SK-N-SH treated with all-trans-retinoic acid at 6 μM for 48 hours (cell line): ENCODE measurements around the gene GPC6.

Experiments used
- ATAC-seq: fragments of 200-7000 bp; cut with Tn5 transposase; 3 replicates; pipeline ENCODE4 v1.9.1; 2020; ENCODE audit warnings: mild to moderate bottlenecking, moderate library complexity
- ARNTL ChIP-seq: fragments of 450-650 bp; formaldehyde crosslinking; IDR thresholded peaks from 2 replicates; pipeline ENCODE4 v1.5.0; 2020; ENCODE audit warnings: low read depth, mild to moderate bottlenecking, moderate library complexity, borderline replicate concordance
- BACH2 ChIP-seq: fragments of 250-450 bp; sonication (Bioruptor Pico); IDR thresholded peaks from 2 replicates; pipeline ENCODE4 v1.9.0; 2021; ENCODE audit warnings: mild to moderate bottlenecking, borderline replicate concordance
- CSDC2 ChIP-seq: fragments of 250-450 bp; sonication (Bioruptor Pico); IDR thresholded peaks from 2 replicates; pipeline ENCODE4 v1.5.0; 2020; ENCODE audit warnings: mild to moderate bottlenecking, moderate library complexity
- ESRRG ChIP-seq: fragments of 250-450 bp; sonication (Bioruptor Pico); IDR thresholded peaks from 2 replicates; pipeline ENCODE4 v1.6.1; 2021; ENCODE audit warnings: mild to moderate bottlenecking
- GLIS3 ChIP-seq: fragments of 250-450 bp; sonication (Bioruptor Pico); IDR thresholded peaks from 2 replicates; pipeline ENCODE4 v1.5.0; 2020; ENCODE audit warnings: mild to moderate bottlenecking, moderate library complexity
- ISL1 ChIP-seq: fragments of 250-450 bp; sonication (Bioruptor Pico); IDR thresholded peaks from 2 replicates; pipeline ENCODE4 v2.1.2; 2022; ENCODE audit warnings: mild to moderate bottlenecking, moderate library complexity
- OSR1 ChIP-seq: fragments of 250-450 bp; sonication (Bioruptor Pico); IDR thresholded peaks from 2 replicates; pipeline ENCODE4 v1.8.0; 2022; ENCODE audit warnings: moderate library complexity, mild to moderate bottlenecking, inconsistent platforms
- PPARA ChIP-seq: fragments of 250-450 bp; sonication (Bioruptor Pico); IDR thresholded peaks from 2 replicates; pipeline ENCODE4 v1.5.0; 2020; ENCODE audit warnings: mild to moderate bottlenecking, borderline replicate concordance
- RARB ChIP-seq: fragments of 250-450 bp; sonication (Bioruptor Pico); IDR thresholded peaks from 2 replicates; pipeline ENCODE4 v1.8.0; 2021; ENCODE audit warnings: mild to moderate bottlenecking, moderate library complexity
- TCF4 ChIP-seq: fragments of 250-450 bp; sonication (Bioruptor Pico); IDR thresholded peaks from 2 replicates; pipeline ENCODE4 v1.8.0; 2021; ENCODE audit warnings: mild to moderate bottlenecking, moderate library complexity, borderline replicate concordance
- TOX ChIP-seq: fragments of 250-450 bp; sonication (Bioruptor Pico); IDR thresholded peaks from 2 replicates; pipeline ENCODE4 v1.8.0; 2021; ENCODE audit warnings: mild to moderate bottlenecking, moderate library complexity, borderline replicate concordance
- ZC3H10 ChIP-seq: fragments of 250-450 bp; sonication (Bioruptor Pico); IDR thresholded peaks from 2 replicates; pipeline ENCODE4 v1.5.1; 2021; ENCODE audit warnings: mild to moderate bottlenecking, moderate library complexity
- ZFP3 ChIP-seq: fragments of 250-450 bp; sonication (Bioruptor Pico); IDR thresholded peaks from 2 replicates; pipeline ENCODE4 v1.5.0; 2020; ENCODE audit warnings: mild to moderate bottlenecking, moderate library complexity
- ZFP30 ChIP-seq: fragments of 450-650 bp; formaldehyde crosslinking; IDR thresholded peaks from 2 replicates; pipeline ENCODE4 v1.5.0; 2022; ENCODE audit warnings: mild to moderate bottlenecking, moderate library complexity
- ZNF565 ChIP-seq: fragments of 450-650 bp; formaldehyde crosslinking; conservative IDR thresholded peaks from 2 replicates; pipeline ENCODE4 v1.5.0; 2020; ENCODE audit warnings: low read depth, mild to moderate bottlenecking, moderate library complexity
- ZNF70 ChIP-seq: fragments of 450-650 bp; formaldehyde crosslinking; IDR thresholded peaks from 2 replicates; pipeline ENCODE4 v1.5.0; 2020; ENCODE audit warnings: mild to moderate bottlenecking, moderate library complexity
- ZNF8 ChIP-seq: fragments of 450-650 bp; formaldehyde crosslinking; IDR thresholded peaks from 2 replicates; pipeline ENCODE4 v1.5.0; 2020; ENCODE audit warnings: mild to moderate bottlenecking, moderate library complexity
- TF ChIP-seq, protein P1 (sequence below): fragments of 250-450 bp; sonication (Bioruptor Pico); IDR thresholded peaks from 2 replicates; pipeline ENCODE4 v1.5.1; 2021; ENCODE audit warnings: mild to moderate bottlenecking, moderate library complexity
- TF ChIP-seq, protein P2 (sequence below): fragments of 250-450 bp; sonication (Bioruptor Pico); IDR thresholded peaks from 2 replicates; pipeline ENCODE4 v1.5.1; 2020; ENCODE audit warnings: low read depth, mild to moderate bottlenecking, moderate library complexity
- TF ChIP-seq, protein P3 (sequence below): fragments of 250-450 bp; sonication (Bioruptor Pico); IDR thresholded peaks from 2 replicates; pipeline ENCODE4 v1.5.0; 2020; ENCODE audit warnings: mild to moderate bottlenecking, moderate library complexity
- TF ChIP-seq, protein P4 (sequence below): fragments of 250-450 bp; sonication (Bioruptor Pico); IDR thresholded peaks from 2 replicates; pipeline ENCODE4 v1.8.0; 2020; ENCODE audit warnings: mild to moderate bottlenecking, moderate library complexity, borderline replicate concordance
- TF ChIP-seq, protein P5 (sequence below): fragments of 250-450 bp; sonication (Bioruptor Pico); IDR thresholded peaks from 2 replicates; pipeline ENCODE4 v1.8.0; 2021; ENCODE audit warnings: low read depth, mild to moderate bottlenecking, moderate library complexity, borderline replicate concordance

The GPC6 gene

DNA sequence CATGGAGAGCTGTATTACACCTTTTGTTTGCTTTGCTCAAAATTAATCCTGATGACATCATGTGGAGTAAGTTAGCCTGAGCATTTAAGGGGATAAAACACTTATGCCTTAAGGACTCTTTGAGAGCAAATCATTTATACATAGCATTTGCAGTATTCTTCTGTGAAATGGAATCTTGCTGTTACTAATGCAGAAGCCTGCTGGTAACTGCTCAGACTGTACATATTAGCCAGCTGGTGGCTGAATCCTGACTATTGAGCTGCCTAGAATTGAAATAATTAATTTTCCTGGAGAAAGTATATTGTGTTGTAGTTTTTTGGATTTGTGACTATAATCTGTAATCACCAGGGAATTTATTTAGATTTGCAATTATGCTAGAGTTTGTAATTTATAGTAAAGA lies 363.2 kb downstream of the GPC6 start (continued):
- no peak for TF ChIP-seq TOX (CRISPR knock-in tag)
- TF ChIP-seq ZFP30 (CRISPR knock-in tag): no peak
- no peak for TF ChIP-seq ZNF70 (CRISPR knock-in tag)
- no peak for TF ChIP-seq RARB
- no peak for TF ChIP-seq ARNTL (CRISPR knock-in tag)
- TF ChIP-seq GLIS3 (CRISPR knock-in tag): no peak
- TF ChIP-seq, all 23 proteins: peak for 0

DNA sequence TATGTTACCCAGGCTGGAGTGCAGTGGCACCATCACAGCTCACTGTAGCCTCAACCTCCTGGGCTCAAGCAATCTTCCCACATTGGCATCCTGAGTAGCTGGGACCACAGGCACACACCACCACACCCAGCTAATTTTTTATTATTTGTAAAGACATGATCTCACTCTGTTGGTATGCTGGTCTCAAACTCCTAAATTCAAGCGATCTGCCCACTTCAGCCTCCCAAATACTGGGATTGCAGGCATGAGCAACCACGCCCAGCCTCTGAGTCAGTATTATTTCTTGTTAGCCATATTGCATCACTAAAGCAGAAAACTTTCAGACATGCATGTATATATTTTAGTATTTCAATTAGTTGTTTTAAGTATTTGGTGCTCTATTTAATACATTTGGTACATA lies 376.4 kb downstream of the GPC6 start:
- no peak for ATAC-seq
- TF ChIP-seq BACH2 (CRISPR knock-in tag) (no peak), ZNF565 (CRISPR knock-in tag) (no peak), ISL1 (CRISPR knock-in tag) (no peak), OSR1 (CRISPR knock-in tag) (no peak), ESRRG (CRISPR knock-in tag) (no peak), ARNTL (CRISPR knock-in tag) (no peak), ZFP30 (CRISPR knock-in tag) (no peak), RARB (no peak), TCF4 (CRISPR knock-in tag) (no peak), GLIS3 (CRISPR knock-in tag) (no peak), PPARA (no peak), ZNF8 (CRISPR knock-in tag) (no peak), TOX (CRISPR knock-in tag) (no peak), ZC3H10 (CRISPR knock-in tag) (no peak), CSDC2 (no peak)
- TF ChIP-seq, protein P1, sequence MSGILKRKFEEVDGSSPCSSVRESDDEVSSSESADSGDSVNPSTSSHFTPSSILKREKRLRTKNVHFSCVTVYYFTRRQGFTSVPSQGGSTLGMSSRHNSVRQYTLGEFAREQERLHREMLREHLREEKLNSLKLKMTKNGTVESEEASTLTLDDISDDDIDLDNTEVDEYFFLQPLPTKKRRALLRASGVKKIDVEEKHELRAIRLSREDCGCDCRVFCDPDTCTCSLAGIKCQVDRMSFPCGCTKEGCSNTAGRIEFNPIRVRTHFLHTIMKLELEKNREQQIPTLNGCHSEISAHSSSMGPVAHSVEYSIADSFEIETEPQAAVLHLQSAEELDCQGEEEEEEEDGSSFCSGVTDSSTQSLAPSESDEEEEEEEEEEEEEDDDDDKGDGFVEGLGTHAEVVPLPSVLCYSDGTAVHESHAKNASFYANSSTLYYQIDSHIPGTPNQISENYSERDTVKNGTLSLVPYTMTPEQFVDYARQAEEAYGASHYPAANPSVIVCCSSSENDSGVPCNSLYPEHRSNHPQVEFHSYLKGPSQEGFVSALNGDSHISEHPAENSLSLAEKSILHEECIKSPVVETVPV (CRISPR knock-in tag): no peak
- TF ChIP-seq, protein P2, sequence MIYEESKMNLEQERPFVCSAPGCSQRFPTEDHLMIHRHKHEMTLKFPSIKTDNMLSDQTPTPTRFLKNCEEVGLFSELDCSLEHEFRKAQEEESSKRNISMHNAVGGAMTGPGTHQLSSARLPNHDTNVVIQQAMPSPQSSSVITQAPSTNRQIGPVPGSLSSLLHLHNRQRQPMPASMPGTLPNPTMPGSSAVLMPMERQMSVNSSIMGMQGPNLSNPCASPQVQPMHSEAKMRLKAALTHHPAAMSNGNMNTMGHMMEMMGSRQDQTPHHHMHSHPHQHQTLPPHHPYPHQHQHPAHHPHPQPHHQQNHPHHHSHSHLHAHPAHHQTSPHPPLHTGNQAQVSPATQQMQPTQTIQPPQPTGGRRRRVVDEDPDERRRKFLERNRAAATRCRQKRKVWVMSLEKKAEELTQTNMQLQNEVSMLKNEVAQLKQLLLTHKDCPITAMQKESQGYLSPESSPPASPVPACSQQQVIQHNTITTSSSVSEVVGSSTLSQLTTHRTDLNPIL (CRISPR knock-in tag): no peak
- TF ChIP-seq, protein P3, sequence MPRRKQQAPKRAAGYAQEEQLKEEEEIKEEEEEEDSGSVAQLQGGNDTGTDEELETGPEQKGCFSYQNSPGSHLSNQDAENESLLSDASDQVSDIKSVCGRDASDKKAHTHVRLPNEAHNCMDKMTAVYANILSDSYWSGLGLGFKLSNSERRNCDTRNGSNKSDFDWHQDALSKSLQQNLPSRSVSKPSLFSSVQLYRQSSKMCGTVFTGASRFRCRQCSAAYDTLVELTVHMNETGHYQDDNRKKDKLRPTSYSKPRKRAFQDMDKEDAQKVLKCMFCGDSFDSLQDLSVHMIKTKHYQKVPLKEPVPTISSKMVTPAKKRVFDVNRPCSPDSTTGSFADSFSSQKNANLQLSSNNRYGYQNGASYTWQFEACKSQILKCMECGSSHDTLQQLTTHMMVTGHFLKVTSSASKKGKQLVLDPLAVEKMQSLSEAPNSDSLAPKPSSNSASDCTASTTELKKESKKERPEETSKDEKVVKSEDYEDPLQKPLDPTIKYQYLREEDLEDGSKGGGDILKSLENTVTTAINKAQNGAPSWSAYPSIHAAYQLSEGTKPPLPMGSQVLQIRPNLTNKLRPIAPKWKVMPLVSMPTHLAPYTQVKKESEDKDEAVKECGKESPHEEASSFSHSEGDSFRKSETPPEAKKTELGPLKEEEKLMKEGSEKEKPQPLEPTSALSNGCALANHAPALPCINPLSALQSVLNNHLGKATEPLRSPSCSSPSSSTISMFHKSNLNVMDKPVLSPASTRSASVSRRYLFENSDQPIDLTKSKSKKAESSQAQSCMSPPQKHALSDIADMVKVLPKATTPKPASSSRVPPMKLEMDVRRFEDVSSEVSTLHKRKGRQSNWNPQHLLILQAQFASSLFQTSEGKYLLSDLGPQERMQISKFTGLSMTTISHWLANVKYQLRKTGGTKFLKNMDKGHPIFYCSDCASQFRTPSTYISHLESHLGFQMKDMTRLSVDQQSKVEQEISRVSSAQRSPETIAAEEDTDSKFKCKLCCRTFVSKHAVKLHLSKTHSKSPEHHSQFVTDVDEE: no peak
- TF ChIP-seq, protein P4, sequence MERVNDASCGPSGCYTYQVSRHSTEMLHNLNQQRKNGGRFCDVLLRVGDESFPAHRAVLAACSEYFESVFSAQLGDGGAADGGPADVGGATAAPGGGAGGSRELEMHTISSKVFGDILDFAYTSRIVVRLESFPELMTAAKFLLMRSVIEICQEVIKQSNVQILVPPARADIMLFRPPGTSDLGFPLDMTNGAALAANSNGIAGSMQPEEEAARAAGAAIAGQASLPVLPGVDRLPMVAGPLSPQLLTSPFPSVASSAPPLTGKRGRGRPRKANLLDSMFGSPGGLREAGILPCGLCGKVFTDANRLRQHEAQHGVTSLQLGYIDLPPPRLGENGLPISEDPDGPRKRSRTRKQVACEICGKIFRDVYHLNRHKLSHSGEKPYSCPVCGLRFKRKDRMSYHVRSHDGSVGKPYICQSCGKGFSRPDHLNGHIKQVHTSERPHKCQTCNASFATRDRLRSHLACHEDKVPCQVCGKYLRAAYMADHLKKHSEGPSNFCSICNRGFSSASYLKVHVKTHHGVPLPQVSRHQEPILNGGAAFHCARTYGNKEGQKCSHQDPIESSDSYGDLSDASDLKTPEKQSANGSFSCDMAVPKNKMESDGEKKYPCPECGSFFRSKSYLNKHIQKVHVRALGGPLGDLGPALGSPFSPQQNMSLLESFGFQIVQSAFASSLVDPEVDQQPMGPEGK (CRISPR knock-in tag): no peak
- TF ChIP-seq, protein P5, sequence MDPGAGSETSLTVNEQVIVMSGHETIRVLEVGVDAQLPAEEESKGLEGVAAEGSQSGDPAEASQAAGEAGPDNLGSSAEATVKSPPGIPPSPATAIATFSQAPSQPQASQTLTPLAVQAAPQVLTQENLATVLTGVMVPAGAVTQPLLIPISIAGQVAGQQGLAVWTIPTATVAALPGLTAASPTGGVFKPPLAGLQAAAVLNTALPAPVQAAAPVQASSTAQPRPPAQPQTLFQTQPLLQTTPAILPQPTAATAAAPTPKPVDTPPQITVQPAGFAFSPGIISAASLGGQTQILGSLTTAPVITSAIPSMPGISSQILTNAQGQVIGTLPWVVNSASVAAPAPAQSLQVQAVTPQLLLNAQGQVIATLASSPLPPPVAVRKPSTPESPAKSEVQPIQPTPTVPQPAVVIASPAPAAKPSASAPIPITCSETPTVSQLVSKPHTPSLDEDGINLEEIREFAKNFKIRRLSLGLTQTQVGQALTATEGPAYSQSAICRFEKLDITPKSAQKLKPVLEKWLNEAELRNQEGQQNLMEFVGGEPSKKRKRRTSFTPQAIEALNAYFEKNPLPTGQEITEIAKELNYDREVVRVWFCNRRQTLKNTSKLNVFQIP (CRISPR knock-in tag): no peak

DNA sequence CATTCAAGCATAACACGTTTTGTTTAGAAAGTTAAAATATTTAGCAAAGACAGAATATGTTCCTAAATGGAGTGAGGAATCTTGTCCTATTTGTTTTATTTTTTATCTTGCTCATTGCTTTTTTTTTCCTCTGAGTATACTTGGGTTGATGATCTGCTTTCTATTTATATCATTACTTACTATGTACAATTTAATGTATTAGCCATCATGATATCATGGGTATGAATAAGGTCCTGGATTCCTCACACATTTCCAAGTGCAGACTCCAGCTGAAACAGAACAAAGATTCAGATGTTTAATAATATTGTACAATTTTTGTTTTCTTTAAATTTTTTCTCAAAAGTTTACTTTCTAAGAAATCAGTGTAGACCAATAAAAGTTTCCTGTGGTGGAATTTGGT lies 388.2 kb downstream of the GPC6 start:
- TF ChIP-seq TOX (CRISPR knock-in tag): no peak
- TF ChIP-seq ZNF8 (CRISPR knock-in tag): no peak
- no peak for TF ChIP-seq ISL1 (CRISPR knock-in tag)
- TF ChIP-seq ZFP30 (CRISPR knock-in tag): no peak
- TF ChIP-seq OSR1 (CRISPR knock-in tag): no peak
- no peak for TF ChIP-seq ZNF70 (CRISPR knock-in tag)
- TF ChIP-seq, protein P4 (CRISPR knock-in tag): no peak
- no peak for TF ChIP-seq ESRRG (CRISPR knock-in tag)
- no peak for TF ChIP-seq ZFP3
- TF ChIP-seq, protein P5 (CRISPR knock-in tag): no peak
- TF ChIP-seq, protein P2 (CRISPR knock-in tag): no peak
- no peak for TF ChIP-seq ZC3H10 (CRISPR knock-in tag)
- no peak for TF ChIP-seq GLIS3 (CRISPR knock-in tag)
- TF ChIP-seq ZNF565 (CRISPR knock-in tag): no peak
- TF ChIP-seq CSDC2: no peak
- ATAC-seq: no peak
